ENCODE results near the gene LECT2. TPM values are rescaled to one million over a fixed set of nuclear protein-coding genes. Genes with fewer than 3 reads are reported as not detected.

LECT2 gene
- total RNA-seq, 1 donor from 2014 or later, result not detected

DNA sequence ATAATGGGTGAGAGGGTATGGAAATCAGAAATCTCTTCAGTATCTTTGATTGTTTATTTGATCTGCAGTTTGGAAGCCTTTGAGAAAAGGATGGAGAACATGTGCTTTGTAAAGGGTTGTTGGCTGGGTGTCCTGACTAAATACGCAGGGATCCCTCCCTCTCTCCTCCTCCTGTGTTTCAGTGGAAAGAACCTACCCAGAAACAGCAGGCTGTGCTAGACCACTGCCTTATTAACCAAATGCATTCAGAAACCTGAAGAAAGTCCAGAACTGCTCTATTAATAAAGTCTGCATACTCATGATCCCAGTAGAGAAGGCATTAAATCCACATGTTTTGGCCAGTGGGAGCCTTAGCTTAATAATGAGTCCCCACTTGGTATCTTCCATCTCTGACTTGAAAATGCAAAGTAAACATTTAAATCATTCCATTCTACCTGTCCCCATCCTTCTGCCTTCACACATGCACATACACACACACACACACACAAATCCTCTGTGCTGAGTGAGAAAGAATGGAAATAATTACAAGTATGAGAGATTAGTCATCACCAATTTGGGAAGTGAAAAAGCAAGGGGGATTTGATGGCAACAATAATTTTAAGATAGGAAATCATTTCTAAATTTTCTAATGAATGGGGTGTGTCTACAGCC lies 10.0 kb upstream of the LECT2 start:
- no peak overlapping the region for H3K4me3 ChIP-seq (ENCODE audit: low read depth, low read length)
- H3K27me3 ChIP-seq (ENCODE audit: control insufficient read depth, insufficient read depth, low read length), result no peaks in the 10 kb centered on the region
- TF ChIP-seq, protein P1, sequence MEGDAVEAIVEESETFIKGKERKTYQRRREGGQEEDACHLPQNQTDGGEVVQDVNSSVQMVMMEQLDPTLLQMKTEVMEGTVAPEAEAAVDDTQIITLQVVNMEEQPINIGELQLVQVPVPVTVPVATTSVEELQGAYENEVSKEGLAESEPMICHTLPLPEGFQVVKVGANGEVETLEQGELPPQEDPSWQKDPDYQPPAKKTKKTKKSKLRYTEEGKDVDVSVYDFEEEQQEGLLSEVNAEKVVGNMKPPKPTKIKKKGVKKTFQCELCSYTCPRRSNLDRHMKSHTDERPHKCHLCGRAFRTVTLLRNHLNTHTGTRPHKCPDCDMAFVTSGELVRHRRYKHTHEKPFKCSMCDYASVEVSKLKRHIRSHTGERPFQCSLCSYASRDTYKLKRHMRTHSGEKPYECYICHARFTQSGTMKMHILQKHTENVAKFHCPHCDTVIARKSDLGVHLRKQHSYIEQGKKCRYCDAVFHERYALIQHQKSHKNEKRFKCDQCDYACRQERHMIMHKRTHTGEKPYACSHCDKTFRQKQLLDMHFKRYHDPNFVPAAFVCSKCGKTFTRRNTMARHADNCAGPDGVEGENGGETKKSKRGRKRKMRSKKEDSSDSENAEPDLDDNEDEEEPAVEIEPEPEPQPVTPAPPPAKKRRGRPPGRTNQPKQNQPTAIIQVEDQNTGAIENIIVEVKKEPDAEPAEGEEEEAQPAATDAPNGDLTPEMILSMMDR (IDR thresholded peaks at IDR 0.05; ENCODE audit: insufficient read depth, low read length, severe bottlenecking), result no peak
- no peaks in the 10 kb centered on the region for H3K36me3 ChIP-seq (ENCODE audit: control insufficient read depth, insufficient read depth, low read length)
- DNase-seq (ENCODE audit: low read depth) (no peak), FAIRE-seq (no peak)

DNA sequence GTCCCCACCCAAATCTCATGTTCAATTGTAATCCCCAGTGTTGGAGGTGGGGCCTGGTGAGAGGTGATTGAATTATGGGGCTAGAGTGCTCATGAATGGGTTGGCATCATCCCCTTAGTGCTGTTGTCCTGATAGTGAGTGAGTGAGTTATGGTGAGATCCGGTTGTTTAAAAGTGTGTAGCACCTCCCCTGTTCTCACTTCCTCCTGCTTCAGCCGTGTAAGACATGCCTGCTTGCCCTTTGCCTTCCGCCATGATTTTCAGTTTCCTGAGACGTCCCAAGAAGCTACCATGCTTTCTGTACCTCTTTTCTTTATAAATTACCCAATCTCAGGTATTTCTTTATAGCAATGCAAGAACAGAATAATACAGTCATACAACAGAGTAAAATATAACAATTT lies 742 bp upstream of the LECT2 start:
- Histone ChIP-seq H3K27me3 (ENCODE audit: control insufficient read depth, insufficient read depth, low read length) (no peaks in the 10 kb centered on the region), H3K36me3 (ENCODE audit: control insufficient read depth, insufficient read depth, low read length) (no peaks in the 10 kb centered on the region), H3K4me3 (ENCODE audit: low read depth, low read length) (no peak overlapping the region)
- FAIRE-seq (no peak), DNase-seq (ENCODE audit: low read depth) (no peak)
- TF ChIP-seq, protein P1 (IDR thresholded peaks at IDR 0.05; ENCODE audit: insufficient read depth, low read length, severe bottlenecking), result no peak

GRCh38 chr5:135953850-135954249 lies 933 bp downstream of the LECT2 start:
- TF ChIP-seq, protein P1 (IDR thresholded peaks at IDR 0.05; ENCODE audit: insufficient read depth, low read length, severe bottlenecking), result no peak
- H3K27me3 ChIP-seq (ENCODE audit: control insufficient read depth, insufficient read depth, low read length), result no peaks in the 10 kb centered on the region
- DNase-seq (ENCODE audit: low read depth) (no peak), FAIRE-seq (no peak)
- no peaks in the 10 kb centered on the region for H3K36me3 ChIP-seq (ENCODE audit: control insufficient read depth, insufficient read depth, low read length)
- no peak overlapping the region for H3K4me3 ChIP-seq (ENCODE audit: low read depth, low read length)

- Histone ChIP-seq H3K4me3 (ENCODE audit: low read depth, low read length) (no peak overlapping the region), H3K27me3 (ENCODE audit: control insufficient read depth, insufficient read depth, low read length) (no peaks in the 10 kb centered on the region), H3K36me3 (ENCODE audit: control insufficient read depth, insufficient read depth, low read length) (no peaks in the 10 kb centered on the region)
- no peak for DNase-seq (ENCODE audit: low read depth)
- FAIRE-seq, result no peak
- TF ChIP-seq, protein P1 (IDR thresholded peaks at IDR 0.05; ENCODE audit: insufficient read depth, low read length, severe bottlenecking), result no peak
Observed at GRCh38 chr5:135952683-135953082, 2.1 kb downstream of the LECT2 start.

- TF ChIP-seq, protein P1 (IDR thresholded peaks at IDR 0.05; ENCODE audit: insufficient read depth, low read length, severe bottlenecking), result no peak
- DNase-seq (ENCODE audit: low read depth) (no peak), FAIRE-seq (no peak)
- H3K27me3 ChIP-seq (ENCODE audit: control insufficient read depth, insufficient read depth, low read length), result no peaks in the 10 kb centered on the region
- H3K4me3 ChIP-seq (ENCODE audit: low read depth, low read length), result no peak overlapping the region
- H3K36me3 ChIP-seq (ENCODE audit: control insufficient read depth, insufficient read depth, low read length), result no peaks in the 10 kb centered on the region
Observed at GRCh38 chr5:135951807-135952206, 3.0 kb downstream of the LECT2 start.

- TF ChIP-seq, protein P1 (IDR thresholded peaks at IDR 0.05; ENCODE audit: insufficient read depth, low read length, severe bottlenecking), result no peak
- H3K27me3 ChIP-seq (ENCODE audit: control insufficient read depth, insufficient read depth, low read length), result no peaks in the 10 kb centered on the region
- no peak overlapping the region for H3K4me3 ChIP-seq (ENCODE audit: low read depth, low read length)
- no peak for DNase-seq (ENCODE audit: low read depth)
- no peak for FAIRE-seq
- no peaks in the 10 kb centered on the region for H3K36me3 ChIP-seq (ENCODE audit: control insufficient read depth, insufficient read depth, low read length)
Observed at GRCh38 chr5:135951257-135951656, 3.5 kb downstream of the LECT2 start.

Data from bronchial epithelial cell (primary cell).